Activated naive CD4-positive, alpha-beta T cell treated with anti-CD3 and anti-CD28 coated beads for 36 hours (primary cell): ENCODE data around the gene PALLD. TPM values are rescaled to one million over a fixed set of nuclear protein-coding genes. Genes with fewer than 3 reads are reported as not detected.

Experiments
- CTCF ChIA-PET: fragments of 350-600 bp; sonication (Branson Sonifier 250); formaldehyde crosslinking; loops from one replicate; lab custom pipeline; 2021; ENCODE audit warnings: antibody characterized with exemption; lab: Charles Lee
- DNase-seq: peaks from one replicate; pipeline ENCODE4 v3.0.0-alpha.2; 2020
- H3K27ac Mint-ChIP-seq: one replicate; pipeline ENCODE4 v1.8.0; 2021; ENCODE audit warnings: mild to moderate bottlenecking, mixed read lengths
- H3K27me3 Mint-ChIP-seq: one replicate; pipeline ENCODE4 v1.8.0; 2021; ENCODE audit warnings: low read depth, mixed read lengths
- H3K36me3 Mint-ChIP-seq: one replicate; pipeline ENCODE4 v1.8.0; 2021; ENCODE audit warnings: low read depth, mixed read lengths
- H3K4me1 Mint-ChIP-seq: one replicate; pipeline ENCODE4 v1.8.0; 2021; ENCODE audit warnings: low read depth, mixed read lengths
- H3K4me3 Mint-ChIP-seq: one replicate; pipeline ENCODE4 v1.8.0; 2021; ENCODE audit warnings: mild to moderate bottlenecking, moderate library complexity, mixed read lengths
- H3K9me3 Mint-ChIP-seq: one replicate; pipeline ENCODE4 v1.8.0; 2021; ENCODE audit warnings: mixed read lengths
- intact Hi-C: fragments of 100-400 bp; cut with micrococcal nuclease; formaldehyde crosslinking; loops from one replicate; pipeline ENCODE4 v1.15.1; 2023
- total RNA-seq, 2 experiments: library from RNA; stranded (reverse); gene quantifications; one replicate each; pipeline ENCODE4 v1.2.3, GENCODE V29; 2021

Gene PALLD
- total RNA-seq, 2 experiments from 2014 or later: 7.3 to 7.8 TPM

GRCh38 chr4:168667921-168668320 is 171.1 kb downstream of the PALLD start:
- no peaks in the 10 kb centered on the region for H3K27me3 Mint-ChIP-seq
- DNase-seq: no peak
- H3K27ac Mint-ChIP-seq: no peak overlapping the region
- no peaks in the 10 kb centered on the region for H3K9me3 Mint-ChIP-seq
- no peak overlapping the region for H3K4me3 Mint-ChIP-seq
- no peaks in the 10 kb centered on the region for H3K4me1 Mint-ChIP-seq
- H3K36me3 Mint-ChIP-seq: no peaks in the 10 kb centered on the region
- CTCF ChIA-PET: no interaction called here
- intact Hi-C loops: no loop called here

GRCh38 chr4:168673476-168673875 is 176.6 kb downstream of the PALLD start:
- Mint-ChIP-seq H3K4me3 (no peak overlapping the region), H3K9me3 (no peaks in the 10 kb centered on the region), H3K4me1 (no peaks in the 10 kb centered on the region), H3K27me3 (peaks cover 9% of the 10 kb centered on the region), H3K36me3 (no peaks in the 10 kb centered on the region), H3K27ac (no peak overlapping the region)
- intact Hi-C loops: no loop called here
- CTCF ChIA-PET: interaction anchor here (0.6 kb wide), 1 partner anchor 177 kb away, joined by 3 read pairs; no protein-coding TSS in a partner anchor
- DNase-seq: no peak

- no peak overlapping the region for H3K27ac Mint-ChIP-seq
- H3K9me3 Mint-ChIP-seq: no peaks in the 10 kb centered on the region
- peaks cover 9% of the 10 kb centered on the region for H3K27me3 Mint-ChIP-seq
- no peaks in the 10 kb centered on the region for H3K36me3 Mint-ChIP-seq
- CTCF ChIA-PET: no interaction called here
- no peaks in the 10 kb centered on the region for H3K4me1 Mint-ChIP-seq
- intact Hi-C loops: no loop called here
- no peak for DNase-seq
- no peak overlapping the region for H3K4me3 Mint-ChIP-seq
These were observed 177.4 kb downstream of the PALLD start for GRCh38 chr4:168674077-168674747.

GRCh38 chr4:168674866-168675265 is 178.0 kb downstream of the PALLD start:
- Mint-ChIP-seq H3K4me3 (no peak overlapping the region), H3K27ac (no peak overlapping the region), H3K36me3 (no peaks in the 10 kb centered on the region), H3K9me3 (no peaks in the 10 kb centered on the region), H3K27me3 (peaks cover 9% of the 10 kb centered on the region), H3K4me1 (no peaks in the 10 kb centered on the region)
- CTCF ChIA-PET: no interaction called here
- intact Hi-C loops: no loop called here
- no peak for DNase-seq

GRCh38 chr4:168677063-168677462 is 180.2 kb downstream of the PALLD start:
- intact Hi-C loops: no loop called here
- no peak overlapping the region for H3K4me3 Mint-ChIP-seq
- H3K27ac Mint-ChIP-seq: no peak overlapping the region
- peaks cover 9% of the 10 kb centered on the region for H3K27me3 Mint-ChIP-seq
- H3K9me3 Mint-ChIP-seq: no peaks in the 10 kb centered on the region
- no peak for DNase-seq
- CTCF ChIA-PET: no interaction called here
- H3K36me3 Mint-ChIP-seq: no peaks in the 10 kb centered on the region
- H3K4me1 Mint-ChIP-seq: no peaks in the 10 kb centered on the region

GRCh38 chr4:168677879-168678278 is 181.0 kb downstream of the PALLD start:
- H3K27ac Mint-ChIP-seq: no peak overlapping the region
- peaks cover 9% of the 10 kb centered on the region for H3K27me3 Mint-ChIP-seq
- H3K36me3 Mint-ChIP-seq: no peaks in the 10 kb centered on the region
- H3K4me3 Mint-ChIP-seq: no peak overlapping the region
- intact Hi-C loops: no loop called here
- CTCF ChIA-PET: no interaction called here
- no peaks in the 10 kb centered on the region for H3K4me1 Mint-ChIP-seq
- DNase-seq: no peak
- no peaks in the 10 kb centered on the region for H3K9me3 Mint-ChIP-seq

GRCh38 chr4:168678751-168679366 is 182.0 kb downstream of the PALLD start:
- peaks cover 9% of the 10 kb centered on the region for H3K27me3 Mint-ChIP-seq
- no peaks in the 10 kb centered on the region for H3K9me3 Mint-ChIP-seq
- intact Hi-C loops: no loop called here

GRCh38 chr4:168679397-168679796 is 182.5 kb downstream of the PALLD start:
- Mint-ChIP-seq H3K4me1 (no peaks in the 10 kb centered on the region), H3K27ac (no peak overlapping the region), H3K27me3 (peaks cover 9% of the 10 kb centered on the region), H3K36me3 (no peaks in the 10 kb centered on the region), H3K4me3 (no peak overlapping the region), H3K9me3 (no peaks in the 10 kb centered on the region)
- no peak for DNase-seq
- intact Hi-C loops: no loop called here
- CTCF ChIA-PET: no interaction called here

More at GRCh38 chr4:168678751-168679366, 182.0 kb downstream of the PALLD start:
- no peak overlapping the region for H3K4me3 Mint-ChIP-seq
- no peaks in the 10 kb centered on the region for H3K36me3 Mint-ChIP-seq
- no peak overlapping the region for H3K27ac Mint-ChIP-seq
- no peak for DNase-seq
- H3K4me1 Mint-ChIP-seq: no peaks in the 10 kb centered on the region
- CTCF ChIA-PET: no interaction called here

GRCh38 chr4:168679819-168680218 is 183.0 kb downstream of the PALLD start:
- intact Hi-C loops: no loop called here
- no peaks in the 10 kb centered on the region for H3K9me3 Mint-ChIP-seq
- CTCF ChIA-PET: no interaction called here
- H3K27ac Mint-ChIP-seq: no peak overlapping the region
- H3K36me3 Mint-ChIP-seq: no peaks in the 10 kb centered on the region
- peaks cover 9% of the 10 kb centered on the region for H3K27me3 Mint-ChIP-seq
- H3K4me3 Mint-ChIP-seq: no peak overlapping the region
- no peaks in the 10 kb centered on the region for H3K4me1 Mint-ChIP-seq
- DNase-seq: no peak

- no peak for DNase-seq
- CTCF ChIA-PET: interaction anchor here (0.6 kb wide), 1 partner anchor 1110 kb away, joined by 3 read pairs; no protein-coding TSS in a partner anchor
- intact Hi-C loops: no loop called here
- no peak overlapping the region for H3K4me3 Mint-ChIP-seq
- H3K4me1 Mint-ChIP-seq: no peaks in the 10 kb centered on the region
- peaks cover 5% of the 10 kb centered on the region for H3K27me3 Mint-ChIP-seq
- no peak overlapping the region for H3K27ac Mint-ChIP-seq
- no peaks in the 10 kb centered on the region for H3K36me3 Mint-ChIP-seq
- H3K9me3 Mint-ChIP-seq: no peaks in the 10 kb centered on the region
These were observed 186.1 kb downstream of the PALLD start for GRCh38 chr4:168682898-168683500.

GRCh38 chr4:168683595-168683994 is 186.7 kb downstream of the PALLD start:
- Mint-ChIP-seq H3K27ac (no peak overlapping the region), H3K4me1 (no peaks in the 10 kb centered on the region), H3K4me3 (no peak overlapping the region), H3K27me3 (peaks cover 2% of the 10 kb centered on the region), H3K9me3 (no peaks in the 10 kb centered on the region), H3K36me3 (no peaks in the 10 kb centered on the region)
- CTCF ChIA-PET: no interaction called here
- no peak for DNase-seq
- intact Hi-C loops: no loop called here

GRCh38 chr4:168685136-168685809 is 188.4 kb downstream of the PALLD start:
- DNase-seq: no peak
- Mint-ChIP-seq H3K9me3 (no peaks in the 10 kb centered on the region), H3K4me3 (no peak overlapping the region), H3K36me3 (no peaks in the 10 kb centered on the region), H3K4me1 (no peaks in the 10 kb centered on the region), H3K27me3 (peaks cover 2% of the 10 kb centered on the region), H3K27ac (no peak overlapping the region)
- CTCF ChIA-PET: no interaction called here
- intact Hi-C loops: no loop called here
